ENCODE data around the gene SPAG7.
A peak's percentile ranks its signal among the peaks of the same experiment; 100 is the strongest.

The SPAG7 gene

GRCh38 chr17:4945176-4945943, 22.3 kb downstream of the SPAG7 start (continued):
- TF ChIP-seq REPIN1 (tag by site-specific recombination; IDR thresholded peaks at IDR 0.05; ENCODE audit: low read depth) (no peak), IKZF3 (tag by site-specific recombination; IDR thresholded peaks at IDR 0.05) (0 out of 2 replicates have a peak, but pooled peaks have one; percentile 6), ZBTB6 (tag by site-specific recombination; IDR thresholded peaks at IDR 0.05) (no peak), ZNF341 (tag by site-specific recombination; IDR thresholded peaks at IDR 0.05; ENCODE audit: low read depth) (no peak), ZBTB44 (tag by site-specific recombination; IDR thresholded peaks at IDR 0.05) (peak; percentile 15; the same call in 1 of the 2 replicates), ZFHX2 (tag by site-specific recombination; conservative IDR thresholded peaks at IDR 0.05) (peak; percentile 44; the same call in 1 of the 2 replicates), KLF1 (tag by site-specific recombination; IDR thresholded peaks at IDR 0.05) (peak; percentile 93), ZNF660 (tag by site-specific recombination; IDR thresholded peaks at IDR 0.05) (peak; percentile 82), ZNF37A (tag by site-specific recombination; IDR thresholded peaks at IDR 0.05) (no peak), ZNF776 (tag by site-specific recombination; IDR thresholded peaks at IDR 0.05; ENCODE audit: borderline replicate concordance) (no peak), KLF8 (tag by site-specific recombination; IDR thresholded peaks at IDR 0.05) (peak; percentile 97), ZSCAN5A (tag by site-specific recombination; IDR thresholded peaks at IDR 0.05) (no peak), REST (tag by site-specific recombination; IDR thresholded peaks at IDR 0.05) (no peak), ZNF513 (tag by site-specific recombination; IDR thresholded peaks at IDR 0.05) (no peak), ZNF132 (tag by site-specific recombination; IDR thresholded peaks at IDR 0.05; ENCODE audit: borderline replicate concordance) (no peak), ZNF580 (tag by site-specific recombination; IDR thresholded peaks at IDR 0.05) (no peak), PRDM4 (tag by site-specific recombination; IDR thresholded peaks at IDR 0.05) (no peak), BCL11A (tag by site-specific recombination; IDR thresholded peaks at IDR 0.05; ENCODE audit: low read depth) (peak; percentile 58; the same call in 1 of the 2 replicates), ZNF311 (tag by site-specific recombination; IDR thresholded peaks at IDR 0.05; ENCODE audit: borderline replicate concordance) (no peak), PATZ1 (tag by site-specific recombination; IDR thresholded peaks at IDR 0.05) (peak; percentile 95), ZNF202 (tag by site-specific recombination; IDR thresholded peaks at IDR 0.05; ENCODE audit: borderline replicate concordance) (no peak), ZNF692 (tag by site-specific recombination; IDR thresholded peaks at IDR 0.05) (peak; percentile 33; the same call in 1 of the 2 replicates)
